ENCODE results near the gene CDH1.

The CDH1 gene

GRCh38 chr16:68860978-68861892, 124.1 kb downstream of the CDH1 start:
- no peak for TF ChIP-seq CTCF (IDR thresholded peaks at IDR 0.05; ENCODE audit: low read length, missing control alignments)
- H3K4me3 ChIP-seq (replicated peaks; ENCODE audit: low read depth, low read length), result no peak overlapping the region
- no peak for DNase-seq (ENCODE audit: low read depth)

- no peak overlapping the region for H3K4me3 ChIP-seq (replicated peaks; ENCODE audit: low read depth, low read length)
- DNase-seq (ENCODE audit: low read depth), result no peak
These were observed 129.8 kb downstream of the CDH1 start for GRCh38 chr16:68866933-68867332.

GRCh38 chr16:68869492-68870088, 132.5 kb downstream of the CDH1 start:
- no peak for DNase-seq (ENCODE audit: low read depth)
- H3K4me3 ChIP-seq (replicated peaks; ENCODE audit: low read depth, low read length), result no peak overlapping the region
- TF ChIP-seq CTCF (IDR thresholded peaks at IDR 0.05; ENCODE audit: low read length, missing control alignments), result no peak

More at GRCh38 chr16:68866933-68867332, 129.8 kb downstream of the CDH1 start:
- TF ChIP-seq CTCF (IDR thresholded peaks at IDR 0.05; ENCODE audit: low read length, missing control alignments), result no peak

GRCh38 chr16:68873635-68874471, 136.8 kb downstream of the CDH1 start:
- TF ChIP-seq CTCF (IDR thresholded peaks at IDR 0.05; ENCODE audit: low read length, missing control alignments), result no peak
- no peak overlapping the region for H3K4me3 ChIP-seq (replicated peaks; ENCODE audit: low read depth, low read length)

GRCh38 chr16:68875871-68876270, 138.8 kb downstream of the CDH1 start:
- no peak for TF ChIP-seq CTCF (IDR thresholded peaks at IDR 0.05; ENCODE audit: low read length, missing control alignments)
- no peak overlapping the region for H3K4me3 ChIP-seq (replicated peaks; ENCODE audit: low read depth, low read length)
- no peak for DNase-seq (ENCODE audit: low read depth)

More at GRCh38 chr16:68873635-68874471, 136.8 kb downstream of the CDH1 start:
- no peak for DNase-seq (ENCODE audit: low read depth)

- TF ChIP-seq CTCF (IDR thresholded peaks at IDR 0.05; ENCODE audit: low read length, missing control alignments), result no peak
- H3K4me3 ChIP-seq (replicated peaks; ENCODE audit: low read depth, low read length), result no peak overlapping the region
- DNase-seq (ENCODE audit: low read depth), result no peak
These were observed 146.6 kb downstream of the CDH1 start for GRCh38 chr16:68883685-68884084.
